ENCODE data around the gene FHOD1.
A peak's percentile ranks its signal among the peaks of the same experiment; 100 is the strongest.

Gene FHOD1

GRCh38 chr16:67248401-67249177 is 1.3 kb upstream of the FHOD1 start, which contains the start of gene SLC9A5:
TSS of gene SLC9A5 (plus strand) at chr16:67248979. CDS start at chr16:67249015, 36 bp downstream.
- DNase-seq: peak; percentile 34

GRCh38 chr16:67248073-67248400 is 756 bp upstream of the FHOD1 start:
- no peak for DNase-seq

- peak; percentile 51 for DNase-seq
Observed at GRCh38 chr16:67246756-67247191, 507 bp downstream of the FHOD1 start.

- peak; percentile 44 for DNase-seq
Observed at GRCh38 chr16:67246081-67246755, 1.1 kb downstream of the FHOD1 start.

GRCh38 chr16:67245674-67246080 is 1.6 kb downstream of the FHOD1 start:
- no peak for DNase-seq

GRCh38 chr16:67245186-67245585 is 2.1 kb downstream of the FHOD1 start:
- DNase-seq: no peak

GRCh38 chr16:67244387-67245185 is 2.7 kb downstream of the FHOD1 start:
- peak; percentile 67 for DNase-seq

- no peak for DNase-seq
Observed at GRCh38 chr16:67243481-67243880, 3.8 kb downstream of the FHOD1 start.

- no peak for DNase-seq
Observed at GRCh38 chr16:67242138-67242730, 5.0 kb downstream of the FHOD1 start.

- no peak for DNase-seq
Observed at GRCh38 chr16:67241008-67241900, 6.0 kb downstream of the FHOD1 start.

- no peak for DNase-seq
Observed at GRCh38 chr16:67240506-67240905, 6.8 kb downstream of the FHOD1 start.

- DNase-seq: no peak
Observed at GRCh38 chr16:67238806-67239470, 8.3 kb downstream of the FHOD1 start.

GRCh38 chr16:67238278-67238575 is 9.1 kb downstream of the FHOD1 start:
- no peak for DNase-seq

GRCh38 chr16:67237396-67238277 is 9.6 kb downstream of the FHOD1 start:
- DNase-seq: no peak

GRCh38 chr16:67236563-67237395 is 10.5 kb downstream of the FHOD1 start:
- peak; percentile 66 for DNase-seq

- DNase-seq: no peak
Observed at GRCh38 chr16:67235816-67236562, 11.3 kb downstream of the FHOD1 start.

- DNase-seq: no peak
Observed at GRCh38 chr16:67234180-67234597, 13.1 kb downstream of the FHOD1 start.

- no peak for DNase-seq
Observed at GRCh38 chr16:67233596-67233995, 13.7 kb downstream of the FHOD1 start.

Measured in stimulated activated CD4-positive, alpha-beta T cell treated with anti-CD3 and anti-CD28 coated beads, Interleukin-12 subunit alpha, Interleukin-12 subunit beta, amount 100 ng/mL, for 4 hours (primary cell).